Aorta (tissue), 5 donors: ENCODE measurements around the gene CNOT4. TPM values are rescaled to one million over a fixed set of nuclear protein-coding genes. Genes with fewer than 3 reads are reported as not detected.
"Not testable (repeated sequence)": the region's sequence is repeated elsewhere in the genome, so short reads cannot be mapped to it uniquely, and the experiment has no call there.

Experiments
- ATAC-seq: fragments of 200-7000 bp; cut with Tn5 transposase; one replicate; pipeline ENCODE4 v1.9.1; 2022; ENCODE audit warnings: moderate library complexity; ENCODE audit not compliant: low FRiP score
- DNase-seq, 2 donors: peaks; one replicate each; pipeline ENCODE4 v3.0.0-alpha.2; 2020
- H3K27ac ChIP-seq, 2 donors: one replicate each; pipeline ENCODE4 v1.5.1; 2013; ENCODE audit warnings: low read length in 2 of 2, mild to moderate bottlenecking in 2 of 2, moderate library complexity in 2 of 2, control low read depth in 1 of 2, inconsistent platforms in 1 of 2, low read depth in 1 of 2
- H3K27me3 ChIP-seq, 2 donors: one replicate each; pipeline ENCODE4 v1.6.1; 2013; ENCODE audit warnings: control low read depth in 1 of 2, low read length in 1 of 2, mild to moderate bottlenecking in 1 of 2, moderate library complexity in 1 of 2; ENCODE audit not compliant: insufficient read depth in 2 of 2, control insufficient read depth in 1 of 2
- H3K36me3 ChIP-seq, 2 donors: one replicate each; pipeline ENCODE4 v1.6.1; 2013; ENCODE audit warnings: control low read depth in 1 of 2, low read length in 1 of 2, mild to moderate bottlenecking in 1 of 2; ENCODE audit not compliant: insufficient read depth in 2 of 2, control insufficient read depth in 1 of 2
- H3K4me1 ChIP-seq, 2 donors: one replicate each; pipeline ENCODE4 v1.6.1; 2013; ENCODE audit warnings: low read length in 2 of 2, control low read depth in 1 of 2, mild to moderate bottlenecking in 1 of 2, moderate library complexity in 1 of 2; ENCODE audit not compliant: insufficient read depth in 2 of 2, control insufficient read depth in 1 of 2
- H3K4me3 ChIP-seq, 2 donors: one replicate each; pipeline ENCODE4 v1.5.1; 2013; ENCODE audit warnings: low read length in 2 of 2, control low read depth in 1 of 2, mild to moderate bottlenecking in 1 of 2
- H3K9me3 ChIP-seq: one replicate; pipeline ENCODE4 v1.6.1; 2013; ENCODE audit warnings: mild to moderate bottlenecking, low read length; ENCODE audit not compliant: control insufficient read depth
- WGBS, 2 donors: extraction: QIAGEN DNeasy Blood & Tissue Kit; methylation state at CpG; one replicate each; pipeline ENCODE4 v1.1.7; 2013; 5-methylcytosine and 5-hydroxymethylcytosine counted together
- intact Hi-C, 2 donors: fragments of 100-400 bp; cut with DNase I; formaldehyde crosslinking; loops; one replicate each; pipeline versions ENCODE4 v1.14.2 to v1.15.0; 2022
- polyA plus RNA-seq, 2 donors: library from polyadenylated mRNA; stranded (reverse); fragments of 200-250 nt; gene quantifications; one replicate each; pipeline ENCODE4 v1.2.3, GENCODE V29; 2013
- total RNA-seq, 2 donors: library from RNA; stranded (reverse); fragmentation: NEBNext Ultra II Directional; extraction: Animal tissue kit (Norgen Biotek cat#: 25700); gene quantifications; one replicate each; pipeline ENCODE4 v1.2.1, GENCODE V29; 2021
- donor health status: healthy with polysubstance abuse.
- donor health status: Bipolar disorder and iron deficiency.
- donor health status: DM: no; HTN: no; CAD: no.
- donor health status: DM: no; HTN: no; CAD: no.
- donor health status: DM: yes; HTN: yes; CAD: no.

The CNOT4 gene
- total and polyA plus RNA-seq, 4 donors, result 6.8 to 35.9 (median 18.9) TPM

GRCh38 chr7:135481598-135481979, 28.3 kb downstream of the CNOT4 start:
- H3K4me3 ChIP-seq, result no peak overlapping the region
- no peaks in the 10 kb centered on the region for H3K4me1 ChIP-seq
- intact Hi-C loops, result no loop called here
- H3K27me3 ChIP-seq, result no peaks in the 10 kb centered on the region
- no peak for ATAC-seq
- H3K36me3 ChIP-seq, result no peaks in the 10 kb centered on the region
- H3K9me3 ChIP-seq, result no peaks in the 10 kb centered on the region
- H3K27ac ChIP-seq, result no peak overlapping the region
- DNase-seq, result no peak

- DNase-seq (no peak), ATAC-seq (no peak)
- no peaks in the 10 kb centered on the region for H3K4me1 ChIP-seq
- no peaks in the 10 kb centered on the region for H3K36me3 ChIP-seq
- no peaks in the 10 kb centered on the region for H3K9me3 ChIP-seq
- no peak overlapping the region for H3K4me3 ChIP-seq
- intact Hi-C loops, result no loop called here
- H3K27ac ChIP-seq, result no peak overlapping the region
- H3K27me3 ChIP-seq, result no peaks in the 10 kb centered on the region
- WGBS, 2 donors, result 62 to 63% methylated on average over 3 of the region's 3 CpGs
Observed at GRCh38 chr7:135480966-135481597, 28.8 kb downstream of the CNOT4 start.

GRCh38 chr7:135475521-135475920, 34.4 kb downstream of the CNOT4 start:
- WGBS, 2 donors, result 97 to 98% methylated on average over 4 of the region's 4 CpGs
- intact Hi-C loops, result no loop called here
- Histone ChIP-seq H3K4me3 (no peak overlapping the region), H3K36me3 (no peaks in the 10 kb centered on the region), H3K9me3 (no peaks in the 10 kb centered on the region), H3K27me3 (no peaks in the 10 kb centered on the region), H3K27ac (no peak overlapping the region), H3K4me1 (no peaks in the 10 kb centered on the region)
- DNase-seq (no peak), ATAC-seq (no peak)

- DNase-seq, H3K27ac ChIP-seq, H3K9me3 ChIP-seq, H3K4me1 ChIP-seq, H3K27me3 ChIP-seq, H3K36me3 ChIP-seq, H3K4me3 ChIP-seq, intact Hi-C loops, ATAC-seq: not testable (repeated sequence)
- WGBS, 2 donors, result 96 to 97% methylated on average over 4 of the region's 4 CpGs
Observed at GRCh38 chr7:135469705-135470104, 40.2 kb downstream of the CNOT4 start.

DNA sequence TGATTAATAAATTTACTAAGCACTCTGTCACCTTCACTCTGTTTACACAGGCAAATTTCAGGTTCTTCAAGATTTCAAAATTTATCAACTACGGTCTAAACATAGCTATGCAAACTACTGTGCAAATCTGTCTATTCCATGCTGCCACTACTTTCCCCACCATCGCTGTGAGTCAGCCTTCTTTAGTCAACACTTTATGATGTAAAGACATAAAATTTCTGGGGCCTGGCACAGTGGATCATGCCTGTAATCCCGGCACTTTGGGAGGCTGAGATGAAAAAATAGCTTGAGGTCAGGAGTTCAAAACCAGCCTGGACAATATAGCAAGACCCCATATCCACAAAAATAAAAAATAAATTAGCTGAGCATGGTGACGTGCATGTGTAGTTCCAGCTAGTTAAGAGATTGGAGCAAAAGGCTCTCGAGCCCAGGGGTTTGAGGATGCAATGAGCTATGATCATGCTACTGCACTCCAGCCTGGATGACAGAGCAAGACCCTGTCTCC, 42.6 kb downstream of the CNOT4 start:
- Histone ChIP-seq H3K4me1 (no peaks in the 10 kb centered on the region), H3K4me3 (no peak overlapping the region), H3K27me3 (no peaks in the 10 kb centered on the region), H3K36me3 (no peaks in the 10 kb centered on the region), H3K27ac (no peak overlapping the region), H3K9me3 (no peaks in the 10 kb centered on the region)
- 87% methylated on average over 5 of the region's 5 CpGs for WGBS, 2 donors
- ATAC-seq, result no peak
- DNase-seq, result no peak
- intact Hi-C loops, result no loop called here

- no peaks in the 10 kb centered on the region for H3K4me1 ChIP-seq
- H3K27ac ChIP-seq, result no peak overlapping the region
- no peaks in the 10 kb centered on the region for H3K27me3 ChIP-seq
- DNase-seq (no peak), ATAC-seq (no peak)
- intact Hi-C loops, result no loop called here
- H3K9me3 ChIP-seq, result no peaks in the 10 kb centered on the region
- H3K36me3 ChIP-seq, result no peaks in the 10 kb centered on the region
- WGBS, 2 donors, result 93 to 95% methylated on average over 3 of the region's 3 CpGs
- H3K4me3 ChIP-seq, result no peak overlapping the region
Observed at GRCh38 chr7:135466442-135467206, 43.3 kb downstream of the CNOT4 start.

- H3K9me3 ChIP-seq, result no peaks in the 10 kb centered on the region
- 94 to 98% methylated on average over 3 of the region's 3 CpGs for WGBS, 2 donors
- no peaks in the 10 kb centered on the region for H3K27me3 ChIP-seq
- no peak overlapping the region for H3K4me3 ChIP-seq
- ATAC-seq (no peak), DNase-seq (no peak)
- intact Hi-C loops, result no loop called here
- H3K27ac ChIP-seq, result no peak overlapping the region
- H3K36me3 ChIP-seq, result no peaks in the 10 kb centered on the region
- H3K4me1 ChIP-seq, result no peaks in the 10 kb centered on the region
Observed at GRCh38 chr7:135463908-135464307, 46.0 kb downstream of the CNOT4 start.

DNA sequence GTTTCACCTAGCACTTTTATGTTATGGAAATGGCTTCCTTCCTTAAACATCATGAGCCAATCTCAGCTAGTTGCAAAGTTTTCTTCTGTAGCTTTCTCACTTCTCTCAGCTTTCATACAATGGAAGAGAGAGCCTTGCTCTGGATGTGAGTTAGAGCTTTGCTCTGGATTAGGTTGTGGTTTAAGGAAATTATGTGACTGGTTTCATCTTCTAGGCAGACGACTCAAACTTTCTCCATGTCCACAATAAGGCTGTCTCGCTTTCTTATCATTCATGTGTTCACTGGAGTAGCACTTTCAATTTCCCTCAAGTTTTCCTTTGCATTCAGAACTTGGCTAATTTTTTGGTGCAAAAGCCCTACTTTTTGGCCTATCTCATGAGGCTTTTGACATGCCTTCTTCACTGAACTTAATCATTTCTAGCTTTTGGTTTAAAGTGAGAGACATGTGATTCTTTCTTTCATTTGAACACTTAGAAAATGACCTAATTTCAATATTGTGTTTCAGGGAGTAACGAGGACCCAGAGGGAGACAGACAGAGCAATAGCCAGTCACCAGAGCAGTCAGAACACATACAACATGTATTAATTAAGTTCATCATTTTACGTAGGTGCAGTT, 49.8 kb downstream of the CNOT4 start:
- no peak overlapping the region for H3K27ac ChIP-seq
- ATAC-seq, result no peak

DNA sequence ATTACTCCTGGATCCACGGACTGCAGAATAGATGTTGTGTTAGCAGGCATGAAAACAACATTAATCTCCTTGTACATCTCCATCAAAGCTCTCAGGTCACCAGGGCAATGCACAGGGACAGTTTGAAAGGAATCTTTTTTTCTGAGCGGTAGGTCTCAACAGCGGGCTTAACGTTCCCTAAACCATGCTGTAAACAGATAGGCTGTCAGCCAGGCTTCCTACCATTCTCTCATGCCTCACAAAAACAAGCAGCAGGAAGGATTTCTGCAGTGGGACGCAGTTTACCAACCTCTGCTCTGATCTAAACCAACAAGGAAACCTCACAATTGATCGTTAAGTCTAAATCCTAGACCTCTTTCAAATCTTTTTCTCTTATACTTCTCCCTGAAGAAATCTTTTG, 50.8 kb downstream of the CNOT4 start:
- ATAC-seq (no peak), DNase-seq (no peak)
- no peak overlapping the region for H3K27ac ChIP-seq
- no peak overlapping the region for H3K4me3 ChIP-seq
- no peaks in the 10 kb centered on the region for H3K36me3 ChIP-seq
- 52 to 59% methylated on average over 6 of the region's 6 CpGs for WGBS, 2 donors
- H3K9me3 ChIP-seq, result no peaks in the 10 kb centered on the region
- no peaks in the 10 kb centered on the region for H3K4me1 ChIP-seq
- intact Hi-C loops, result no loop called here
- H3K27me3 ChIP-seq, result no peaks in the 10 kb centered on the region

More for the DNA sequence above, 49.8 kb downstream of the CNOT4 start:
- DNase-seq, result no peak
- WGBS, 2 donors, result 86 to 87% methylated on average over 4 of the region's 4 CpGs
- intact Hi-C loops, result no loop called here
- H3K9me3 ChIP-seq, result no peaks in the 10 kb centered on the region
- H3K4me3 ChIP-seq, result no peak overlapping the region
- no peaks in the 10 kb centered on the region for H3K4me1 ChIP-seq
- no peaks in the 10 kb centered on the region for H3K27me3 ChIP-seq
- no peaks in the 10 kb centered on the region for H3K36me3 ChIP-seq
